Measurements from ENCODE around the gene OR5A1.

GRCh38 chr11:59459916-59460315 lies 23.6 kb downstream of the OR5A1 start:
- TF ChIP-seq EZH2phosphoT487 (IDR thresholded peaks at IDR 0.05; ENCODE audit: low read length) (no peak), CTCF (IDR thresholded peaks at IDR 0.05; ENCODE audit: low read length) (no peak), EZH2 (optimal IDR thresholded peaks at IDR 0.05; ENCODE audit: low read depth, low read length) (no peak)

All from MM.1S (cell line).